GM12878 (cell line): Measurements from ENCODE around the gene STOML2. TPM values are rescaled to one million over a fixed set of nuclear protein-coding genes. Genes with fewer than 3 reads are reported as not detected.

Experiments used
- BCL11A ChIP-seq: IDR thresholded peaks from 2 replicates; pipeline ENCODE4 v1.6.1; 2011; ENCODE audit warnings: low read depth, low read length
- CTCF ChIP-seq, 3 experiments: IDR thresholded peaks in 2 of 3; conservative IDR thresholded peaks in 1 of 3; 2 replicates each; pipeline ENCODE4 v1.5.1; 2011; ENCODE audit warnings: low read depth in 3 of 3, low read length in 3 of 3, mild to moderate bottlenecking in 3 of 3, control low read depth in 2 of 3, moderate library complexity in 2 of 3, inconsistent platforms in 1 of 3, mixed read lengths in 1 of 3; ENCODE audit not compliant: control insufficient read depth in 2 of 3, insufficient read depth in 1 of 3; ENCODE audit errors: extremely low read depth in 1 of 3
- EED ChIP-seq: sonication (generic); IDR thresholded peaks from 2 replicates; pipeline ENCODE4 v1.6.1; 2016; ENCODE audit warnings: antibody characterized with exemption, low read depth
- GABPA ChIP-seq: IDR thresholded peaks from 2 replicates; pipeline ENCODE4 v1.6.1; 2014; ENCODE audit warnings: antibody characterized with exemption, low read depth, mild to moderate bottlenecking, inconsistent platforms
- HDAC2 ChIP-seq: fragments of 200-600 bp; sonication (generic); IDR thresholded peaks from 2 replicates; pipeline ENCODE4 v1.6.1; 2017
- IKZF2 ChIP-seq, 2 experiments: fragments of 450-650 bp; IDR thresholded peaks; 2 replicates each; pipeline ENCODE4 v1.6.1; 2017; ENCODE audit warnings: mild to moderate bottlenecking in 2 of 2, moderate library complexity in 2 of 2
- MEF2A ChIP-seq: IDR thresholded peaks from 2 replicates; pipeline ENCODE4 v1.6.1; 2011; ENCODE audit warnings: low read depth, mild to moderate bottlenecking, low read length, moderate library complexity; ENCODE audit not compliant: insufficient read depth
- MLLT1 ChIP-seq: fragments of 450-650 bp; IDR thresholded peaks from 2 replicates; pipeline ENCODE4 v1.6.1; 2016; ENCODE audit warnings: mild to moderate bottlenecking
- MTA2 ChIP-seq: fragments of 450-650 bp; IDR thresholded peaks from 2 replicates; pipeline ENCODE4 v1.6.1; 2016; ENCODE audit warnings: low read depth, mild to moderate bottlenecking, moderate library complexity
- NFXL1 ChIP-seq: fragments of 450-650 bp; IDR thresholded peaks from 2 replicates; pipeline ENCODE4 v1.6.1; 2017; ENCODE audit warnings: antibody characterized with exemption, mild to moderate bottlenecking, borderline replicate concordance
- RB1 ChIP-seq: fragments of 450-650 bp; formaldehyde crosslinking; IDR thresholded peaks from 2 replicates; pipeline ENCODE4 v1.6.1; 2017; ENCODE audit warnings: mild to moderate bottlenecking, borderline replicate concordance
- SPI1 ChIP-seq: IDR thresholded peaks from 2 replicates; pipeline ENCODE4 v1.6.1; 2011; ENCODE audit warnings: low read depth, mild to moderate bottlenecking, low read length, moderate library complexity, borderline replicate concordance; ENCODE audit not compliant: insufficient read depth
- polyA plus RNA-seq, 11 experiments: library from polyadenylated mRNA; depleted of rRNA in 4 of 11; unstranded in 6 of 11; stranded (reverse) in 5 of 11; fragments of >200 nt; fragmentation: Nextera tagmentation in 4 of 11; fragmentation: Illumina TruSeq in 1 of 11; extraction: Ambion mirVana in 4 of 11; extraction: Trizol in 1 of 11; gene quantifications; 1 replicate in 1 of 11; 2 replicates in 10 of 11; pipeline versions ENCODE4 v1.2.1 to v1.2.3, GENCODE V29; 2011 to 2016; ENCODE audit warnings: inconsistent platforms in 2 of 11, missing spikeins in 2 of 11, low read depth in 1 of 11
- total RNA-seq, 4 experiments: library from RNA; depleted of rRNA in 3 of 4; stranded (reverse); fragments of >200 nt in 3 of 4; fragmentation: Illumina TruSeq in 1 of 4; extraction: Trizol in 1 of 4; gene quantifications; 2 replicates each; pipeline versions ENCODE4 v1.2.1 to v1.2.3, GENCODE V29; 2013 to 2021
- TF ChIP-seq, protein P1 (sequence below): IDR thresholded peaks from 2 replicates; pipeline ENCODE4 v1.6.1; 2012; ENCODE audit warnings: improper control_type of control experiment, low read depth, low read length; ENCODE audit not compliant: insufficient replicate concordance
- TF ChIP-seq, protein P2 (sequence below): fragments of 450-650 bp; formaldehyde crosslinking; IDR thresholded peaks from 2 replicates; pipeline ENCODE4 v1.5.0; 2022; ENCODE audit warnings: mild to moderate bottlenecking, missing genetic modification characterization

Gene STOML2
- total and polyA plus RNA-seq, 10 of the 15 experiments (the other 5 are each of a cell fraction or from before 2014, with no cell fraction given), result 112 to 284 (median 207) TPM

- TF ChIP-seq, protein P1, sequence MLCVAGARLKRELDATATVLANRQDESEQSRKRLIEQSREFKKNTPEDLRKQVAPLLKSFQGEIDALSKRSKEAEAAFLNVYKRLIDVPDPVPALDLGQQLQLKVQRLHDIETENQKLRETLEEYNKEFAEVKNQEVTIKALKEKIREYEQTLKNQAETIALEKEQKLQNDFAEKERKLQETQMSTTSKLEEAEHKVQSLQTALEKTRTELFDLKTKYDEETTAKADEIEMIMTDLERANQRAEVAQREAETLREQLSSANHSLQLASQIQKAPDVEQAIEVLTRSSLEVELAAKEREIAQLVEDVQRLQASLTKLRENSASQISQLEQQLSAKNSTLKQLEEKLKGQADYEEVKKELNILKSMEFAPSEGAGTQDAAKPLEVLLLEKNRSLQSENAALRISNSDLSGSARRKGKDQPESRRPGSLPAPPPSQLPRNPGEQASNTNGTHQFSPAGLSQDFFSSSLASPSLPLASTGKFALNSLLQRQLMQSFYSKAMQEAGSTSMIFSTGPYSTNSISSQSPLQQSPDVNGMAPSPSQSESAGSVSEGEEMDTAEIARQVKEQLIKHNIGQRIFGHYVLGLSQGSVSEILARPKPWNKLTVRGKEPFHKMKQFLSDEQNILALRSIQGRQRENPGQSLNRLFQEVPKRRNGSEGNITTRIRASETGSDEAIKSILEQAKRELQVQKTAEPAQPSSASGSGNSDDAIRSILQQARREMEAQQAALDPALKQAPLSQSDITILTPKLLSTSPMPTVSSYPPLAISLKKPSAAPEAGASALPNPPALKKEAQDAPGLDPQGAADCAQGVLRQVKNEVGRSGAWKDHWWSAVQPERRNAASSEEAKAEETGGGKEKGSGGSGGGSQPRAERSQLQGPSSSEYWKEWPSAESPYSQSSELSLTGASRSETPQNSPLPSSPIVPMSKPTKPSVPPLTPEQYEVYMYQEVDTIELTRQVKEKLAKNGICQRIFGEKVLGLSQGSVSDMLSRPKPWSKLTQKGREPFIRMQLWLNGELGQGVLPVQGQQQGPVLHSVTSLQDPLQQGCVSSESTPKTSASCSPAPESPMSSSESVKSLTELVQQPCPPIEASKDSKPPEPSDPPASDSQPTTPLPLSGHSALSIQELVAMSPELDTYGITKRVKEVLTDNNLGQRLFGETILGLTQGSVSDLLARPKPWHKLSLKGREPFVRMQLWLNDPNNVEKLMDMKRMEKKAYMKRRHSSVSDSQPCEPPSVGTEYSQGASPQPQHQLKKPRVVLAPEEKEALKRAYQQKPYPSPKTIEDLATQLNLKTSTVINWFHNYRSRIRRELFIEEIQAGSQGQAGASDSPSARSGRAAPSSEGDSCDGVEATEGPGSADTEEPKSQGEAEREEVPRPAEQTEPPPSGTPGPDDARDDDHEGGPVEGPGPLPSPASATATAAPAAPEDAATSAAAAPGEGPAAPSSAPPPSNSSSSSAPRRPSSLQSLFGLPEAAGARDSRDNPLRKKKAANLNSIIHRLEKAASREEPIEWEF, result peak; percentile 64
- TF ChIP-seq, protein P2, sequence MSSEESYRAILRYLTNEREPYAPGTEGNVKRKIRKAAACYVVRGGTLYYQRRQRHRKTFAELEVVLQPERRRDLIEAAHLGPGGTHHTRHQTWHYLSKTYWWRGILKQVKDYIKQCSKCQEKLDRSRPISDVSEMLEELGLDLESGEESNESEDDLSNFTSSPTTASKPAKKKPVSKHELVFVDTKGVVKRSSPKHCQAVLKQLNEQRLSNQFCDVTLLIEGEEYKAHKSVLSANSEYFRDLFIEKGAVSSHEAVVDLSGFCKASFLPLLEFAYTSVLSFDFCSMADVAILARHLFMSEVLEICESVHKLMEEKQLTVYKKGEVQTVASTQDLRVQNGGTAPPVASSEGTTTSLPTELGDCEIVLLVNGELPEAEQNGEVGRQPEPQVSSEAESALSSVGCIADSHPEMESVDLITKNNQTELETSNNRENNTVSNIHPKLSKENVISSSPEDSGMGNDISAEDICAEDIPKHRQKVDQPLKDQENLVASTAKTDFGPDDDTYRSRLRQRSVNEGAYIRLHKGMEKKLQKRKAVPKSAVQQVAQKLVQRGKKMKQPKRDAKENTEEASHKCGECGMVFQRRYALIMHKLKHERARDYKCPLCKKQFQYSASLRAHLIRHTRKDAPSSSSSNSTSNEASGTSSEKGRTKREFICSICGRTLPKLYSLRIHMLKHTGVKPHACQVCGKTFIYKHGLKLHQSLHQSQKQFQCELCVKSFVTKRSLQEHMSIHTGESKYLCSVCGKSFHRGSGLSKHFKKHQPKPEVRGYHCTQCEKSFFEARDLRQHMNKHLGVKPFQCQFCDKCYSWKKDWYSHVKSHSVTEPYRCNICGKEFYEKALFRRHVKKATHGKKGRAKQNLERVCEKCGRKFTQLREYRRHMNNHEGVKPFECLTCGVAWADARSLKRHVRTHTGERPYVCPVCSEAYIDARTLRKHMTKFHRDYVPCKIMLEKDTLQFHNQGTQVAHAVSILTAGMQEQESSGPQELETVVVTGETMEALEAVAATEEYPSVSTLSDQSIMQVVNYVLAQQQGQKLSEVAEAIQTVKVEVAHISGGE (CRISPR knock-in tag), result no peak
- TF ChIP-seq IKZF2 (IDR thresholded peaks at IDR 0.05) (peak; percentile 37 to 39; a peak in 2 of 4 replicates), CTCF (IDR thresholded peaks at IDR 0.05 in 2 of 3, conservative IDR thresholded peaks at IDR 0.05 in 1 of 3; ENCODE audit: control insufficient read depth in 2 of 3, extremely low read depth in 1 of 3, insufficient read depth in 1 of 3, low read depth in 3 of 3, low read length in 3 of 3) (0 out of 6 replicates have a peak, but pooled peaks of 1 of the 3 experiments have one; percentile 10), HDAC2 (no peak), GABPA (no peak; the same call in 1 of the 2 replicates), MLLT1 (0 out of 2 replicates have a peak, but pooled peaks have one; percentile 31), NFXL1 (no peak), SPI1 (no peak), MEF2A (no peak), EED (peak; percentile 38; the same call in 1 of the 2 replicates), BCL11A (no peak), RB1 (no peak), MTA2 (no peak)
Measured at GRCh38 chr9:35072461-35073278, 30.3 kb downstream of the STOML2 start, which contains the start of gene VCP (continued).
